22Rv1 (cell line): Measurements from ENCODE around the gene RYK.

Source experiments
- ZFX ChIP-seq: fragments of 450-650 bp; IDR thresholded peaks from 2 replicates; pipeline ENCODE4 v1.6.1; 2017; ENCODE audit warnings: antibody characterized with exemption, borderline replicate concordance
- TF ChIP-seq, protein P1 (sequence below): fragments of 450-650 bp; IDR thresholded peaks from 2 replicates; pipeline ENCODE4 v1.5.1; 2017; ENCODE audit warnings: mild to moderate bottlenecking

DNA sequence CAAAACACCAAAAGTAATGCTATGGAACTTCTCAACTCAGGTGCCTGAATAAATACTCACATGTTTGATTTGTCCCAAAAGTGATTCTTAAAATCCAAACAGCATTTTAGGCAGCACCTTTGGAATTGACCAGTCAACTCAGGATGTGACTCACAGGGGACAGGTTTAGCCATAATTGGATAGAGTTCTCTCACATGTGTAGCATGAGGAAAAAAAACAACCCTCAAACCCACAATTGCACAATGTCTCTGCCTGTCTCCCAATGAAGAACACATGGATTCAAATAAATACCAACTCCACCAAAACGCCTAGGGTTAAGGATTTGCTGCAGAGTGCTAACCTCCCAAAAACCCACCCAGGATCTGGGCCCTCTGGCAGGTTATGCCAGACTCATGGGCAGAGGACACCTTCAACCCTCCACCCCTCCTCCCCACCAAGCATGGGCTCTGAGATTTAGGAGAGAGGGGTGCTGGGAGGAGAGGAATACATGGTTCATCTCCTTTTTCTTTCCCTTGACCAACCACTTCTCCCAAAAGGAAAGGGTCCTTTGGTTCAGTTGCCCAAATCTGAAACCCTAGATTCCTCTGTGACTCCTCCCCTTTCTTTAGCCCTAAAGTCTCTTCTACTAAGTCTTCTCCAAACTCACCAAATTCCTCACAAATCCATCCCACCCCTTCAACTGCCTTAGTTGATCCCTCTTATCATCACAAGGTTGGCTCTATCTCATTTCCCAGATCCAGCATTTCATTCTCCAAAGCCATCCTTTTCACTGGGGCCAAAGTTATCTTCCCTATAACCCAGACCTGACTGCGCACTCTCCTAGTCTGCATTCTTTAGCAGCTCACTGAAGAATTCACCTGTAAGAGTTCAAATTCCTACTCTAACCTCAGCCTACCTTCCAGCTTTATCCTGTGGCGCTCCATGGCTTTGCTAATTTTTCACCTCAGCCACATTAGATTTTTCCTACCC, 7.7 kb downstream of the RYK start:
- TF ChIP-seq, protein P1, sequence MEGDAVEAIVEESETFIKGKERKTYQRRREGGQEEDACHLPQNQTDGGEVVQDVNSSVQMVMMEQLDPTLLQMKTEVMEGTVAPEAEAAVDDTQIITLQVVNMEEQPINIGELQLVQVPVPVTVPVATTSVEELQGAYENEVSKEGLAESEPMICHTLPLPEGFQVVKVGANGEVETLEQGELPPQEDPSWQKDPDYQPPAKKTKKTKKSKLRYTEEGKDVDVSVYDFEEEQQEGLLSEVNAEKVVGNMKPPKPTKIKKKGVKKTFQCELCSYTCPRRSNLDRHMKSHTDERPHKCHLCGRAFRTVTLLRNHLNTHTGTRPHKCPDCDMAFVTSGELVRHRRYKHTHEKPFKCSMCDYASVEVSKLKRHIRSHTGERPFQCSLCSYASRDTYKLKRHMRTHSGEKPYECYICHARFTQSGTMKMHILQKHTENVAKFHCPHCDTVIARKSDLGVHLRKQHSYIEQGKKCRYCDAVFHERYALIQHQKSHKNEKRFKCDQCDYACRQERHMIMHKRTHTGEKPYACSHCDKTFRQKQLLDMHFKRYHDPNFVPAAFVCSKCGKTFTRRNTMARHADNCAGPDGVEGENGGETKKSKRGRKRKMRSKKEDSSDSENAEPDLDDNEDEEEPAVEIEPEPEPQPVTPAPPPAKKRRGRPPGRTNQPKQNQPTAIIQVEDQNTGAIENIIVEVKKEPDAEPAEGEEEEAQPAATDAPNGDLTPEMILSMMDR = no peak
- no peak for TF ChIP-seq ZFX
